ENCODE measurements around the gene NOP53.
"Not testable (repeated sequence)": the region's sequence is repeated elsewhere in the genome, so short reads cannot be mapped to it uniquely, and the experiment has no call there.

The NOP53 gene

DNA sequence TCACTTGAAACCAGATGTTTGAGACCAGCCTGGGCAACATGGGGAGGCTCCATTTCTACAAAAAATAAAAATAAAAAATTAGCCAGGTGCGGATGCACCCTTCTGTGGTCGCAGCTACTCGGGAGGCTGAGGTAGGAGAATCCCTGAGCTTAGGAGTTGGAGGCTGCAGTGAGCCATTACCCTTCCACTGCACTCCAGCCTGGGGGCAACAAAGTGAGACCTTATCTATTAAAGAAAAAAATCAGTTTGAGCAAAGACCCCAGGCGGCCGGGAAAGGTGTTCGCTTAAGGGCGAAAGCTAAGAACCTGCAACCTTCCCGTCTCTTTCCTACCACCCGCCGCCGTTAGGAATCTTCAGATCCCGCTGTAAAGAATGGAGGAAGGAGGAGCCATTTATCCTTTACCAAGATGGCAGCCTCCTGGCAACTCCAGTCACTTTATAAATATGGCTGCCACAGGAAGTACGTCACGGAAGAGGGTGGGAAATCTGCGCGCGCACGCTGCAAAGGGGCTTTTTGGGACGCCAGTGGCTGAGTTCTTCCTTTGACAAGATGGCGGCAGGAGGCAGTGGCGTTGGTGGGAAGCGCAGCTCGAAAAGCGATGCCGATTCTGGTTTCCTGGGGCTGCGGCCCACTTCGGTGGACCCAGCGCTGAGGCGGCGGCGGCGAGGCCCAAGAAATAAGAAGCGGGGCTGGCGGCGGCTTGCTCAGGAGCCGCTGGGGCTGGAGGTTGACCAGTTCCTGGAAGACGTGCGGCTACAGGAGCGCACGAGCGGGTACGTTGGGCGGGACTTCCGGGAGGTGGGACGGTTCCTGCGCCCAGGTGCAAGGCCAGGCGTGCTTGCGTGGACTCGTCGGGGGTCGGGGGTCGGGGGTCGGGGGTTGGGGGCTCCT lies at the start of gene NOP53:
NOP53 (plus strand) TSS at position 537 of the 892 bp plus-strand sequence; CDS start at position 551, 14 bp downstream.
- peak; percentile 97 for DNase-seq

DNA sequence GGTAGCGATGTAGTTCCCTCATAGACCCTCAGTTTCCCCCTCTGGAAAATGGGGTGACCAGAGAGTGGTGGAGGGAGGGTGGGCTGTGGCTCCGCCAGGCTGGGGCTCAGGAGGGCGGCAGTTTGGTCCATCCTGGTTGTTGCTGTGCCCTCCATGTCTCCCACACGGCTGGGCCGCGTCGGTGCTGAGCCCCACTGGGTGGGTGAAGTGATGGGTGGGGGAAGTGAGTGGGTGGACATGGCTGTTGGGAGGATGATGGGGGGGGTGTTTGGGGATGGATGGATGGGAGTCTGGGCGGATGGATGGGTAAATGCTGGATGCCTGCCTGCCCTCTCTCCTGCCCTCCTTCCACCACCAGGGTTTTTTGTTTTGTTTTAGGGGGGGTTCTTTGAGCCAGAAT lies 48.7 kb upstream of the NOP53 start:
- DNase-seq = no peak

DNA sequence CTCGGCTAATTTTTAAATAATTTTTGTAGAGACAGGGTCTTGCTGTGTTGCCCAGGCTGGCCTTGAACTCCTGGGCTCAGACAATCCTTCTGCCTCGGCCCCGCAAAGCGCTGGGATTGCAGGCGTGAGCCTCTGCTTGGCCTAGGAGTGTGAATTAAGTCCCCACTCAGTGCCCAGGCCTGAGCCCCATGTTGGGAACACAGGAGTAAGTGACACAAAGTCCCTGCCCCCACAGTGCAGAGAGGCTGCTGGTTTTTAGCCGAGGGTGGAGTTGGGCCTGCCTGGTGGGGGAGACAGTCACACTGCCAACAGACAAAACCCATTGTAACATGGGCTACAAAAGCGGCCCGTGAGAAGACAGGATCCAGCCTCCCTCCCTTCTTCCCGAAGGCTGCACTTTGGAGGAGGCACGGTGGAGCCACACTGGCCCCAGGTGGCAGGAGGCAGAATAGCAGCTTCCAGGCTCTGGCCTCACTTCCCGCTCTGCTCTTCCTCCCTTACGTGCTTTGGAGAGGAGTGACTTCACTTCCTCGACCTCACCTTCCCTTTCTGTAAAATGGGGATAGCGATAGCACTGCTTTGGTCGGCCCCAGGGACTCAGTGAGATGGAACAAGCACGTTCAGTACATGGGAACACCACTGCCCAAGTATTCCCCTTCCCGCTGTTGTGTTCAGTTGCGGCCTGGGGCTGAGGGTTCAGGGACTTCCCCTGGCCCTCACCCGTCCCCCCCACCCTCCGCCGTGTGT lies 47.3 kb upstream of the NOP53 start:
- DNase-seq = peak; percentile 51

DNA sequence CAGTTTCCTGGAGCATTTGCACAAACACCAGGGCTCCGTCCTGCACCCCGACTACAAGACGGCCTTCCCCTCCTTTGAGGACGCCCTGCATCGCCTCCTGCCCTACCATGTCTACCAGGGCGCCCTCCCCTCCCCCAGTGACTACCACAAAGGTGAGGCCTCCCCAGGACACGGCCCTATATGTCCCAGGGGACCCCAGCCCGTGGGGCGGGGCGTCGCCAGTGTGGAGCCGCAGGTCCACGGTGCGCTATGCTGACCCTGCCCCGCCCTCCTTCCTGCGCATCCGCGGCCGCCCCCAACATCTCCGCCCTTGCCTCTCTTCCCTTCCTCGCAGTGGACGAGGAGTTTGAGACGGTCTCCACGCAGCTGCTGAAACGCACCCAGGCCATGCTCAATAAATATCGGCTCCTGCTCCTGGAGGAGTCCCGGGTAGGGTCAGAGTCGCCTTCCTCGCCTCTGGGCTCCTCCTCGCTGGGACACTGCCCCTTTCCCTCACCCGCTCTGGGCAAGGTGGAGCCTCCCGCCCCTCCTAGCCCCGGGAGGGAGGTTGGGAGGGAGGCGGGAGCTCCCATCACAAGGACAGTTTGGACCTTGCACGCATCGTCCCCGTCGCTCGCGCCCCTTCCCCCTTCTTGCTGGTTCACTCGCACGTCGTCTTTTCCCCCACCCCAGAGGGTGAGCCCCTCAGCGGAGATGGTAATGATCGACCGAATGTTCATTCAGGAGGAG lies 46.6 kb upstream of the NOP53 start:
- DNase-seq = no peak

DNA sequence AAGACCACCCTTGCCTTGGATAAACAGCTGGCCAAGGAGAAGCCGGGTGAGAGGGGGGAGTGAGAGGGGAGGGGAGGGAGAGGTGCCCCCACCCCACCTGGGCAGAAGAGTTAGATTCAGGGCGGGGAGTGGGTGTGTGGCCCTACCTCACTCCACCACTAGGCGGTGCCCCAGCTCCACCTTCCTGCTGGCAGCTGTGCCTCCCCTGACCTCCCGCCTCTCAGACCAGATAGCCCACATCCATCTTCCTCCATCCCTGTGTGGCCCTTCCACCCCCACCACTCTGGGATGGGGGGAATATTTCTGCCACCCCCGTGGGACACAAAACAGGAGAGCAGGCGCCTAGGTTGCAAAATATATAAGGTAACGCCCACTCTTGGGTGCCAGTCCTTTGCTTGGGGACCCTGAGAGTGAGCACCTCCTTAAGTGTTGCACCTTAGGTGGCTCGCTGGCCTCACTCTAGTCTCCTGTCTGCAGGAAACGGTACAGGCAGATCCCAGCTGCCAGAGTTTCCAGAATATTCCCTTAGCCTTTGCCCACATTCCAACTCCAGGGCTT lies 45.9 kb upstream of the NOP53 start:
- DNase-seq = peak; percentile 24

DNA sequence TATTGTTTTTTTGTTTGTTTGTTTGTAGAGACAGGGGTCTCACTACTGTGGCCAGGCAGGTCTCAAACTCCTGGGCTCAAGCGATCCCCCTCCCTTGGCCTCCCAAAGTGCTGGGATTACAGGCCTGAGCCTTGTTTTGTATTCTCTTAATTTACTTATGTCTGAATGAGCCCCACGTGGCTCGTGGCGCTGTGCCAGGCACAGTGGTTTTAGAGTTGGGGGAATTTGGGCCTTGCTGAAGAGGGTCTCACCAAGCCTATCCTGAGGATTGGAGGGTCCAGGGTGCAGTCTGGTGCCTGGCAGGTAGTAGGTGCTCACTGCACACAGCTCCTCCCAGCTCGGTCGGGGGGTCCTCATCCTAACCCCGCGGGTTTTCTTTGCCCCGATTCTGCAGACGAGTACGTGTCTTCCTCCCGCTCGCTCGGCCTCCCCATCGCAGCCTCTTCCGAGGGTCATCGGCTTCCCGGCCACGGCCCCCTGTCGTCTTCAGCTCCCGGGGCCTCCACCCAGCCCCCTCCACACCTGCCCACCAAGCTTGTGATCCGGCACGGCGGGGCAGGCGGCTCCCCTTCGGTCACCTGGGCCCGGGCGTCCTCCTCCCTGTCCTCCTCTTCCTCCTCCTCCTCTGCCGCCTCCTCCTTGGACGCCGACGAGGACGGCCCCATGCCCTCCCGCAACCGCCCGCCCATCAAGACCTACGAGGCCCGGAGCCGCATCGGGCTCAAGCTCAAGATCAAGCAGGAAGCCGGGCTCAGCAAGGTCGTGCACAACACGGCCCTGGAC lies 44.2 kb upstream of the NOP53 start:
- DNase-seq = no peak

DNA sequence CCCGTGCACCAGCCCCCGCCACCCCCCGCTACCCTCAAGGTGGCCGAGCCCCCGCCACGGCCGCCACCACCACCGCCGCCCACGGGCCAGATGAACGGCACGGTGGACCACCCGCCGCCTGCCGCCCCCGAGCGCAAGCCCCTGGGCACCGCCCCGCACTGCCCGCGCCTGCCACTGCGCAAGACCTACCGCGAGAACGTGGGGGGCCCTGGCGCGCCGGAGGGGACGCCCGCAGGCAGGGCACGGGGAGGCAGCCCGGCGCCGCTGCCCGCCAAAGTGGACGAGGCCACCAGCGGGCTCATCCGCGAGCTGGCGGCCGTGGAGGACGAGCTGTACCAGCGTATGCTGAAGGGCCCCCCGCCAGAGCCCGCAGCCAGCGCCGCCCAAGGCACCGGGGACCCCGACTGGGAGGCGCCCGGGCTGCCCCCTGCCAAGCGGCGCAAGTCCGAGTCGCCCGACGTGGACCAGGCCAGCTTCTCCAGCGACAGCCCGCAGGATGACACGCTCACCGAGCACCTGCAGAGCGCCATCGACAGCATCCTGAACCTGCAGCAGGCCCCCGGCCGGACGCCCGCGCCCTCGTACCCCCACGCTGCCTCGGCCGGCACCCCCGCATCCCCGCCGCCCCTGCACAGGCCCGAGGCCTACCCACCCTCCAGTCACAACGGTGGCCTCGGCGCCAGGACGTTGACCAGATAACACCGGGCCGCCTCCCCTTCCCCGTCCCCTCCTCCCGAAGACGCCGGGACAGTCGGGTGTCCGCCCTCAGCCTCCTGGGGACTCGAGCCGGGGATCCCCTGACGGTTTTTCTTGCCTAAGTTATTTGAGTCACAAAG lies 43.4 kb upstream of the NOP53 start:
- no peak for DNase-seq

DNA sequence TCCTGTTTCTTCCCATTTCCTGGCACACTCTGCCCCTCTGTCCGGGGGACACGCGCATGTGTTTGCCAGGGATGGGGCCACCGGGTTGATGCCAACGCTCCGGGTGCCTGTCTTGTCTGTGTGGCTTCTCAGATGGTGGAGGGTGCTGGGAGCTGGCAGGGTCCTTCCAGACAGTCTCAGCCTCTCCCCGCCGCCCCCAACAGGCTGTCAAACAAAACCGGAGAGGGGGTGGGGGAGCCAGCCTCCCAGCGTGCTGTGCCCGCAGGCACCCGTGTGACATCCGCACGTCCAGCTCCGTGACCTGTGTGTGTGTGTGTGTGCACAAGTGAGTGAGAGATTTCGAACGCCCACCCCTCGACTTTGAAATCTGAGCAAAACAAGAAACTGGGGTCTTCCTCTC lies 42.7 kb upstream of the NOP53 start:
- no peak for DNase-seq

DNA sequence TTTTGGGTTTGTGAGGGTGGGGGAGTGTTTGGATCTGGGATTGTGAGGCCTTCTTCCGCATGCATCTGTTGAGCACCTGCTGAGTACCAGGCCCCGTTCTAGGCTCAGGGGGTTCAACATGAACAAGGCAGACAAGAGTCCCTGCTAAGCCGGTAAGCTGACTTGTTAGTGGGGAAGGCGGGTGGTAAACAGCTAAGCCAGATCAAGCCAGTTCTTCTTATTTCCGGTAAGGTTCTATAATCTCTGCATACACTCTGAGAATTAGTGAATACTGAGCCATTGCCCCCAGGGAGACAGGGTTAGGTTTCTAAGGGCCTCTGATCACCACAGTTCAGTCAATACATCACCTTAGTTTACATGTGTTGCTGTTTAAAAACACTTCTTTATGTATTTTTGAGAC lies 42.0 kb upstream of the NOP53 start:
- no peak for DNase-seq

DNA sequence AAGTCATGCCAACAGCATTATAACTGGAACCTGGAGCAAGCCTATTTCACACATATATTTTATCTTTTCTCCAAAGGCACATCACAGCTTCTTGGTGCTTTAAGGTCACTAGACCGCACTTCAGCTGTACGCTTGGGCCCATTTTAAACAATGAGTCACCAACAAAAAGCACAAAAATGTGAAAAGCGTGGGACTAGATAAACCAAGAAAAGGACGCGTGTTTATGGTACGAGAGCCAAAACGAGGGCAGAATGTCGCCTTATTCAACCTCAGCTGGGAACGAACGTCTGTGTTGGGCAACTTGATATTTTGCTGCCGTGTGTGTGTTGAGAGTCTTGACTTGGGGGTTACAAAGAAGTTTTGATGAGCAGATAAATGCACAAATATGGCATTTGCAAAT lies 41.3 kb upstream of the NOP53 start:
- no peak for DNase-seq

DNA sequence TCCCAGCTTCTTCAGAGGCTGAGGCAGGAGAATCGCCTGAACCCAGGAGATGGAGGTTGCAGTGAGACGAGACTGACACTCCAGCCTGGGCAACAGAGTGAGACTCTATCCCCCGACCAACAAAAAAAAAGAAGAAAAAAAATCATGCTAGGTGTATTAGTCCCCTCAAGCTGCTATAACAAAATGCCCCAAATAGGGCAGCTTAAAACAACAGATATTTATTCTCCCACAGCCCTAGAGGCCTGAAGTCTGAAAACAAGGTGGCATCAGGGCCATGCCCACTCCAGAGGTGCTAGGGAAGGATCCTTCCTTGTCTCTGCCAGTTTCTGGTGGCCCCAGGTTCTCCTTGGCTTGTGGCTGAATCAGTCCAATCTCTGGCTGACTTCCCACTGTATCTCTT lies 40.7 kb upstream of the NOP53 start:
- no peak for DNase-seq

DNA sequence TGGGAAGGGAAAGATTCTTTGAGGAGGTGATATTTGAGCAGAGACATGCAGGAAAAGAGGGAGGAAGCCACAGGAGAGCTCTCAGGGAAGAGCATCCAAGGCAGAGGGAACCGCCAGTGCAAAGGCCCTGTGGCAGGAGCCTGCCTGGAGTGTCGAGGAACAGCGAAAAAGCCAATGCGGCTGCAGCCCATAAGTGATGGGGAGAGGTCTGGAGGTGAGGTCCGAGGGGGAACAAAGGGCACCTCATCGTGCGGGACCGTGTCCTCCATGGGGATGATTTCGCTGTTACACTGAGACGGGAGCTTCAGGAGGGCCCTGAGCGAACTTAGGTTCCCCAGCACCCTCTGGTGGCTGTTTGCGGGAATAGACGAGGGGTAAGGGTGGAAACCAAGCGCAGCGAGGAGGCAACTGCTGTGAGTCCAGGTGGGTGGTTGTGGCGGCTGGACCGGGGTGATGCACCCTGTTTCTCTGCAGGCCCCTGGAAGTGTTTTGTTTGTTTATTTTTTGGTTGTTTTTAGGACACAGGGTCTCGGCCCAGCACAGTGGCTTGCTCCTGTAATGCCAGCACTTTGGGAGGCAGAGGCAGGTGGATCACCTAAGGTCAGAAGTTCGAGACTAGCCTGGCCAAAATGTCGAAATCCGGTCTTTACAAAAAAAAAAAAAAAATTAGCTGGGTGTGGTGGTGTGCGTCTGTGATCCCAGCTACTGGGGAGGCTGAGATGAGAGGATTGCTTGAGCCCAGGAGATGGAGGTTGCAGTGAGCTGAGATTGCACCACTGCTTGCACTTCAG lies 38.0 kb upstream of the NOP53 start:
- DNase-seq = peak; percentile 64

DNA sequence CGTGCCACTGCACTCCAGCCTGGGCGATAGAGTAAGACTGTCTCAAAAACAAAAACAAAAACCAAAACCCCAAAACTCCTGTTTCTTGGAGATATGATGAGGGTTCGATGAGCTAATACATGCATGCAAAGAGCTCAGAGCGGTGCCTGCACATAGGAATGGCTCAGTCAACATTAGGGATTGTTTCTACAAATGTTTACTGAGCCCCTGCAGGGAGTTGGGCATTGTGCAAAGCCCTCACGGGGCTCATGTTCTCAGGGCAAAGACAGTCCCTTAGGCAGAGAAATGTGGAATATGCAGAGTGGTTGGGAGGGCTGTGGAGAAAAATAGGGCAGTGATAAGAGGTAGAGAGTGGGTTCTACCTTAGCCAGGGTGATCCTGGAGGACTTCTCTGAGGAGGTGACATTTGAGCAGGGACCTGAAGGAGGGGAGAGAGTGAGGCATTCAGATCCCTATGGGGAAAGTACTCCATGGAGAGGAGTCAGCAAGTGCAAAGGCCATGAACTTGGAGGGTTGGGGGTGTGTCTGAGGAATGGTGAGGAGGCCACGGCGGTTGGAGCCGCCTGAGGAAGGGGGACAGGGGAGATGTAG lies 33.6 kb upstream of the NOP53 start:
- no peak for DNase-seq

DNA sequence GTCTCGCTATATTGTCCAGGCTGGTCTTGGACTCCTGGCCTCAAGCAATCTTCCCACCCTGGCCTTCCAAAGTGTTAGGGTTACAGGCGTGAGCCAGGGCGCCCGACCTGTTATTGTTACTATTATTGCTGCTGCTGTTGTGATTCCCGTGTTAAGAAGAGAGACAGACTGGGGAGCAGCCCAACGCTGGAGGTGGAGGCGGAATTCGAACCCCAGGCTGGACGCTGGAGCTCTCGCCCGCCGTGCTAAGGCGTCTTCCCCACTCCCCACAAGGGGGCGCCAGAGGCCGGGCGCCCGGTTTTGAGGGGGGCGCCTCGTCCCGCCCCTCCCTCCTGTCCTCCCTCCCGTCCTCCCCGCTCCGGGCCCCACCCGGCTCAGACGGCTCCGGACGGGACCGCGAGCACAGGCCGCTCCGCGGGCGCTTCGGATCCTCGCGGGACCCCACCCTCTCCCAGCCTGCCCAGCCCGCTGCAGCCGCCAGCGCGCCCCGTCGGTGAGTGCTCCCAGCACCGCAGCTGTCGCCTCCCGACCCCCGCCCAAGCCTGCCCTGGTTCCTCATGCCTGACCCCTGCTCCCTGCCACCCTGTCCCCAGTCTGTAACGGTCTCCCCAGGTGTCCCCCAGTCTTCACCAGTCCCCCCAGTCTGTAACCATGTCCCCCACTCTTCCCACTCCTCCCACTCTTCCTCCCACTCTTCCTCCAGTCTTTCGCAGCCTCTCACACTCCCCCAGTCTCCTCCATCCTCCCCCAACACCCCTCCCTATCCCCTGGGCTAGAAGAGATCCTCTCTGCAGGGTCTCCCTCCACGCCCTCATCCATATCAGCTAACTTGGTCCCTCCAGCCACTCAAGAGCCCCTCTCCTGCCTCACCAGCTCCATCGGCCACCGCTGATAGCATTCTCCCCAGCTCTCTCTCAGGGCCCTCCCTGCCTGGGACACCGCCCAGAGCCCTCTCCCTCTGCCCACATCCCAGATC lies 32.0 kb upstream of the NOP53 start, which contains the start of gene EHD2:
EHD2 (plus strand) TSS at position 377 of the 976 bp plus-strand sequence. CDS start 3,191 bp downstream, outside the sequence.
- DNase-seq = no peak

DNA sequence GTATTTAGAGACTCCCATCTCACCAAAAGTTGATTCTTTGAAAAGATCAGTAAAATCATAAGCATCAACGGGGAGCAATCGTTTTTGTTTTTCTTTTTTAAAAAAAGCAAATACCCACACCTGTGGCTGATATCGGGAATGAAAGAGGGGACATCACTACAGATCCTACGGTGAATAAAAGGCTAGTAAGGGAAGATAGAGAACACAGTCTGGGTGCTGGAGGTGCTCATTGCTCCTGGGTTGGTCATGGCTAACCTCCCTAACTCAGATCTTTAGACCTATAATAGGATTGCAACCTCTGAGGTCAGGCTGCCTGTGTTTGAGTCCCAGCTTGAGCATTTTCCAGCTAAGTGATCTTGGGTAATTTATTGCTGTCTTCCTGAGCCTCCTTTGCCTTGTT lies 31.0 kb upstream of the NOP53 start:
- DNase-seq = no peak

DNA sequence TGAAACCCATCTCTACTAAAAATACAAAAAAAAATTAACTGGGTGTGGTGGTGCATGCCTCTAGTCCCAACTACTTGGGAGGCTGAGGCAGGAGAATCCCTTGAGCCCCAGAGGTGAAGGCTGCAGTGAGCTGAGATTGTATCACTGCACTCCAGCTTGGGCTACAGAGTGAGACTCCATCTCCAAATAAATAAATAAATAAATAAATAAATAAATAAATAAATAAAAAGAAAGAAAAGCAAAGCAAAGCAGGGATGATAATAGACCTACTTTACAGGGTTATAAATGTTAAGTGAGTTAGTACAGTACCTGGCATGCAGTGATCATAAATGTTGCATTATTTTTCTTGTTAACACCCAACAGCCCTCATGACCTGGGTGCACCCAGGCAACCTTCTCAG lies 30.5 kb upstream of the NOP53 start:
- not testable (repeated sequence) for DNase-seq

DNA sequence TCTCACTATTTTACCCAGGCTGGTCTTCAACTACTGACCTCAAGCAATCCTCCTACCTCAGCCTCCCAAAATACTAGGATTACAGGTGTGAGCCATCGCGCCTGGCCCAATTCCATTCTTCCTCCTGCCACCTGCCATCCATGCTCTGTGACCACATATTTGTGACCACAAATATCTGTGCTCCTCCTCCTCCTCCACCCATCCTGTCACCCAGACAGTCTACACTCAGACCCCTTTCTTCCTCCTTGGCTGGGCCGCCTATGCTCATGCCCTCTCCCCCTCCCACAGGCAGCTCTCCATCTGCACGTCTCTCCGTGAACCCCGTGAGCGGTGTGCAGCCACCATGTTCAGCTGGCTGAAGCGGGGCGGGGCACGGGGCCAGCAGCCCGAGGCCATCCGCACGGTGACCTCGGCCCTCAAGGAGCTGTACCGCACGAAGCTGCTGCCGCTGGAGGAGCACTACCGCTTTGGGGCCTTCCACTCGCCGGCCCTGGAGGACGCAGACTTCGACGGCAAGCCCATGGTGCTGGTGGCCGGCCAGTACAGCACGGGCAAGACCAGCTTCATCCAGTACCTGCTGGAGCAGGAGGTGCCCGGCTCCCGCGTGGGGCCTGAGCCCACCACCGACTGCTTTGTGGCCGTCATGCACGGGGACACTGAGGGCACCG lies 28.9 kb upstream of the NOP53 start:
- no peak for DNase-seq

DNA sequence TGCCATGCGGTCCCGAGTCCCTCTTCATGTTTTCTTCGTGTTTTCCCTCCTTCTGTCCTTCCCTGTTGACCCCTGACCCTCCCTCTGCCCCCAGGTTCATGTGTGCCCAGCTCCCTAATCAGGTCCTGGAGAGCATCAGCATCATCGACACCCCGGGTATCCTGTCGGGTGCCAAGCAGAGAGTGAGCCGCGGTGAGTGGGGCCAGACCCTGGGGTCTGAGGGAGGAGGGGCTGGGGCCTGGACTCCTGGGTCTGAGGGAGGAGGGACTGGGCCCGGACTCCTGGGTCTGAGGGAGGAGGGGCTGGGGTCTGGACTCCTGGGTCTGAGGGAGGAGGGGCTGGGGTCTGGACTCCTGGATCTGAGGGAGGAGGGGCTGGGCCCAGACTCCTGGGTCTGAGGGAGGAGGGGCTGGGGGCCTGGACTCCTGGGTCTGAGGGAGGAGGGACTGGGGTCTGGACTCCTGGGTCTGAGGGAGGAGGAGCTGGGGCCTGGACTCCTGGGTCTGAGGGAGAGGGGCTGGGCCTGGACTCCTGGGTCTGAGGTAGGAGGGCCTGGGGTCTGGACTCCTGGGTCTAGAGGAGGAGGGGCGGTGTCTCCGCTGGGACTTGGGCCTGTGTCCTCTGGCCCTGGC lies 26.8 kb upstream of the NOP53 start:
- not testable (repeated sequence) for DNase-seq
